Bone marrow (tissue), 2 donors: Measurements from ENCODE around the gene CHKB.

Source experiments
- DNase-seq, 2 donors: peaks; one replicate each; lab custom pipeline; 2025; lab: John Stamatoyannopoulos, UW

The CHKB gene

GRCh38 chr22:50597097-50597496, 14.4 kb upstream of the CHKB start:
- DNase-seq, result no peak

- no peak for DNase-seq
These were observed 12.5 kb upstream of the CHKB start for GRCh38 chr22:50595189-50595588.

- no peak for DNase-seq
These were observed 4.8 kb upstream of the CHKB start for GRCh38 chr22:50587407-50587806.

GRCh38 chr22:50586416-50586815, 3.8 kb upstream of the CHKB start:
- no peak for DNase-seq

GRCh38 chr22:50585781-50586180, 3.1 kb upstream of the CHKB start:
- no peak for DNase-seq

- no peak for DNase-seq
These were observed 2.6 kb upstream of the CHKB start for GRCh38 chr22:50585238-50585637.

- DNase-seq, result no peak
These were observed 1.8 kb upstream of the CHKB start for GRCh38 chr22:50584106-50585096.

- no peak for DNase-seq
These were observed 729 bp upstream of the CHKB start for GRCh38 chr22:50583294-50583861.

GRCh38 chr22:50581950-50582492, 628 bp downstream of the CHKB start:
- DNase-seq, result no peak

GRCh38 chr22:50581031-50581949, 1.4 kb downstream of the CHKB start:
- no peak for DNase-seq

GRCh38 chr22:50579752-50580151, 2.9 kb downstream of the CHKB start:
- no peak for DNase-seq

GRCh38 chr22:50578776-50579310, 3.8 kb downstream of the CHKB start:
- DNase-seq, result no peak

GRCh38 chr22:50577987-50578775, 4.5 kb downstream of the CHKB start, which contains the start of gene CPT1B:
Gene CPT1B, minus strand, starts transcription at chr22:50578427. Its CDS starts 512 bp downstream, at chr22:50577915.
- DNase-seq, result no peak

- DNase-seq, result no peak
These were observed 5.0 kb downstream of the CHKB start for GRCh38 chr22:50577697-50577986.

- DNase-seq, result no peak
These were observed 5.6 kb downstream of the CHKB start for GRCh38 chr22:50576806-50577696.

- no peak for DNase-seq
These were observed 6.6 kb downstream of the CHKB start for GRCh38 chr22:50576070-50576469.

GRCh38 chr22:50575426-50575941, 7.2 kb downstream of the CHKB start:
- no peak for DNase-seq

- DNase-seq, result no peak
These were observed 8.3 kb downstream of the CHKB start for GRCh38 chr22:50574383-50574755.

GRCh38 chr22:50573491-50574382, 8.9 kb downstream of the CHKB start:
- DNase-seq, result no peak
